K562 (cell line): Measurements from ENCODE around the gene SFMBT2. TPM values are rescaled to one million over a fixed set of nuclear protein-coding genes. Genes with fewer than 3 reads are reported as not detected.

Source experiments
- CBFA2T3 ChIP-seq: fragments of 450-650 bp; IDR thresholded peaks from 2 replicates; pipeline ENCODE4 v1.6.1; 2017
- CBX8 ChIP-seq: fragments of 200-600 bp; sonication (generic); IDR thresholded peaks from 2 replicates; pipeline ENCODE4 v1.6.1; 2012; ENCODE audit warnings: borderline replicate concordance, mixed run types, low read depth, mild to moderate bottlenecking, moderate library complexity, mixed read lengths, low read length, control low read depth, inconsistent platforms; ENCODE audit not compliant: poor library complexity, severe bottlenecking; ENCODE audit errors: extremely low read depth
- GTF2A2 ChIP-seq: IDR thresholded peaks from 2 replicates; pipeline ENCODE4 v1.6.1; 2016; ENCODE audit warnings: mild to moderate bottlenecking, missing genetic modification characterization, missing compliant biosample characterization
- HDAC8 ChIP-seq: fragments of 450-650 bp; IDR thresholded peaks from 2 replicates; pipeline ENCODE4 v1.6.1; 2016; ENCODE audit warnings: mild to moderate bottlenecking, missing genetic modification characterization, moderate library complexity, missing compliant biosample characterization
- HNRNPLL ChIP-seq: fragments of 200-400 bp; formaldehyde crosslinking; IDR thresholded peaks from 2 replicates; pipeline ENCODE4 v1.6.1; 2017; ENCODE audit warnings: low read length, low read depth, mild to moderate bottlenecking; ENCODE audit not compliant: poor library complexity, severe bottlenecking
- KDM2B ChIP-seq: fragments of 250-450 bp; sonication (Bioruptor Pico); IDR thresholded peaks from 2 replicates; pipeline ENCODE4 v1.8.0; 2021; ENCODE audit warnings: mild to moderate bottlenecking, moderate library complexity
- MCM3 ChIP-seq: fragments of 450-650 bp; IDR thresholded peaks from 2 replicates; pipeline ENCODE4 v1.6.1; 2016
- MEF2D ChIP-seq: conservative IDR thresholded peaks from 2 replicates; pipeline ENCODE4 v1.6.1; 2016; ENCODE audit warnings: low read depth, missing genetic modification characterization, missing compliant biosample characterization
- MGA ChIP-seq: fragments of 450-650 bp; IDR thresholded peaks from 2 replicates; pipeline ENCODE4 v1.6.1; 2016; ENCODE audit warnings: mild to moderate bottlenecking, moderate library complexity
- NUFIP1 ChIP-seq: fragments of 450-650 bp; IDR thresholded peaks from 2 replicates; pipeline ENCODE4 v1.6.1; 2018; ENCODE audit not compliant: partially characterized antibody
- PPARD ChIP-seq: fragments of 250-450 bp; sonication (Bioruptor Pico); IDR thresholded peaks from 2 replicates; pipeline ENCODE4 v1.8.0; 2022; ENCODE audit warnings: inconsistent platforms, mild to moderate bottlenecking, moderate library complexity
- RBM14 ChIP-seq: fragments of 200-400 bp; formaldehyde crosslinking; IDR thresholded peaks from 2 replicates; pipeline ENCODE4 v1.6.1; 2018; ENCODE audit warnings: low read depth, mild to moderate bottlenecking, low read length, moderate library complexity, borderline replicate concordance; ENCODE audit not compliant: insufficient read depth
- SAFB ChIP-seq: fragments of 200-400 bp; formaldehyde crosslinking; IDR thresholded peaks from 2 replicates; pipeline ENCODE4 v1.6.1; 2017; ENCODE audit warnings: low read depth, low read length, borderline replicate concordance
- SMARCA5 ChIP-seq: fragments of 450-650 bp; IDR thresholded peaks from 2 replicates; pipeline ENCODE4 v1.6.1; 2016
- ZNF444 ChIP-seq: fragments of 250-450 bp; sonication (Bioruptor Pico); IDR thresholded peaks from 2 replicates; pipeline ENCODE4 v1.4.0; 2020; ENCODE audit warnings: mild to moderate bottlenecking, moderate library complexity
- polyA plus RNA-seq, 8 experiments: library from polyadenylated mRNA; depleted of rRNA in 4 of 8; stranded (reverse) in 5 of 8; unstranded in 3 of 8; fragments of >200 nt; fragmentation: Nextera tagmentation in 2 of 8; fragmentation: Illumina TruSeq in 1 of 8; extraction: Ambion mirVana in 2 of 8; extraction: Trizol in 1 of 8; gene quantifications; 2 replicates each; pipeline versions ENCODE4 v1.2.1 to v1.2.3, GENCODE V29; 2011 to 2014; ENCODE audit warnings: inconsistent platforms in 1 of 8, missing spikeins in 1 of 8
- total RNA-seq, 7 experiments: library from RNA; depleted of rRNA in 6 of 7; stranded (reverse); fragments of >200 nt in 6 of 7; fragmentation: Illumina TruSeq in 2 of 7; extraction: Trizol in 2 of 7; gene quantifications; 2 replicates each; pipeline versions ENCODE4 v1.2.1 to v1.2.3, GENCODE V29; 2011 to 2021; ENCODE audit warnings: low replicate concordance in 1 of 7
- TF ChIP-seq, protein P1 (sequence below): fragments of 450-650 bp; IDR thresholded peaks from 2 replicates; pipeline ENCODE4 v1.6.1; 2016

The SFMBT2 gene
- total and polyA plus RNA-seq, 9 of the 15 experiments (the other 6 are each of a cell fraction or from before 2014, with no cell fraction given): 1.2 to 13.6 (median 7.6) TPM

DNA sequence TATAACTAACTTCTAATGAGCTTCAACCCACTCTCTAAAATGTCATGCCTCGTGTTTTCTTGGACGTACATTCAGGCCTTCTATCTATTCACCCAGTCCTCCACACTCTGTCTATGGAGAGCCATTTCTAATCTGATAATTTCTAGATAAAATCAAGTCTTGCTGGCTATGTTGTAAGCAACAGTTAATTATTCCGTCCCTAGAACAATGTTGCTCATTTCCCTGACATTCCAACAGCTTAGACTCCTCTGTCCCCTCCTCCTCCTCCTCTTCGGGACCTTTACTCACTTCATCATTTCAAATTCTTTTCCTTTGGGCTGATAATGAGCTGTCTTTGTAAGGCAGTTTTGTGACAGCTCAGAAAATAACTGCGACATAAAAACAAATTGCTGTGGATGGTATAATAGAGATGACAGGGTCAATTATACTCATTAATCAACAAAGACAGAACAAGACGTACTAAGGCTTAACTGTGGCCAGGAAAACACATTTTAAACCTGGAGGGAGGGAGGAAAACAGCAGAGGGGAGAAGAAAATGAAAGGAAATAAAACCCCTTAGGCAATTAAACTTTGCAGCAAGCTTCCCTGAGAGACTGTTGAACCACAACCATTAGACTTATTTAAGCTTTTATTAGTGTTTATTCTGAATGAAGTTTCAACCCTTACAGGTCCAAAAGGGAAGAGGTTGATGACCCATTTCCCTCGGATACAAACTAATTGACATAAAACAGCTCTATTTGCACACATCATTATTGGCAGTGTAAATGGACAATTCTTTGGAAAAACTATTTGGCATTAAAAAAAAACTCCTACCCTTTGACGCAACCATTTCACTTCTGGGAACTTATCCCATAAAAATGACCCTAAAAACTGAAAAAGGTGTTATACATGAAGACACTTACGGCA is 179.1 kb downstream of the SFMBT2 start (continued):
- TF ChIP-seq MGA (peak; percentile 64), MEF2D (tag) (no peak), NUFIP1 (no peak), SAFB (no peak), CBX8 (no peak), PPARD (CRISPR knock-in tag) (no peak), RBM14 (no peak), ZNF444 (CRISPR knock-in tag) (no peak), KDM2B (CRISPR knock-in tag) (no peak), HNRNPLL (no peak), CBFA2T3 (peak; percentile 70), MCM3 (no peak), GTF2A2 (tag) (no peak), SMARCA5 (no peak), HDAC8 (no peak)
- TF ChIP-seq, protein P1, sequence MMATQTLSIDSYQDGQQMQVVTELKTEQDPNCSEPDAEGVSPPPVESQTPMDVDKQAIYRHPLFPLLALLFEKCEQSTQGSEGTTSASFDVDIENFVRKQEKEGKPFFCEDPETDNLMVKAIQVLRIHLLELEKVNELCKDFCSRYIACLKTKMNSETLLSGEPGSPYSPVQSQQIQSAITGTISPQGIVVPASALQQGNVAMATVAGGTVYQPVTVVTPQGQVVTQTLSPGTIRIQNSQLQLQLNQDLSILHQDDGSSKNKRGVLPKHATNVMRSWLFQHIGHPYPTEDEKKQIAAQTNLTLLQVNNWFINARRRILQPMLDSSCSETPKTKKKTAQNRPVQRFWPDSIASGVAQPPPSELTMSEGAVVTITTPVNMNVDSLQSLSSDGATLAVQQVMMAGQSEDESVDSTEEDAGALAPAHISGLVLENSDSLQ: peak; percentile 31; the same call in 1 of the 2 replicates
